Jurkat, Clone E6-1 (cell line): ENCODE data around the gene FAM185A.
"Not testable (repeated sequence)": the region's sequence is repeated elsewhere in the genome, so short reads cannot be mapped to it uniquely, and the experiment has no call there.

Source experiments
- DNase-seq: peaks from one replicate; pipeline ENCODE4 v3.0.0-alpha.2; 2011; ENCODE audit warnings: low read depth, low spot score
- H3K4me3 ChIP-seq: 2 replicates; pipeline ENCODE4 v1.5.1; 2011; ENCODE audit warnings: mild to moderate bottlenecking, low read length, control low read depth, moderate library complexity

FAM185A gene

GRCh38 chr7:102769657-102770192, 20.9 kb downstream of the FAM185A start:
- not testable (repeated sequence) for H3K4me3 ChIP-seq, DNase-seq

GRCh38 chr7:102770467-102770866, 21.7 kb downstream of the FAM185A start:
- DNase-seq, H3K4me3 ChIP-seq: not testable (repeated sequence)

GRCh38 chr7:102776217-102776616, 27.4 kb downstream of the FAM185A start:
- H3K4me3 ChIP-seq, DNase-seq: not testable (repeated sequence)

DNA sequence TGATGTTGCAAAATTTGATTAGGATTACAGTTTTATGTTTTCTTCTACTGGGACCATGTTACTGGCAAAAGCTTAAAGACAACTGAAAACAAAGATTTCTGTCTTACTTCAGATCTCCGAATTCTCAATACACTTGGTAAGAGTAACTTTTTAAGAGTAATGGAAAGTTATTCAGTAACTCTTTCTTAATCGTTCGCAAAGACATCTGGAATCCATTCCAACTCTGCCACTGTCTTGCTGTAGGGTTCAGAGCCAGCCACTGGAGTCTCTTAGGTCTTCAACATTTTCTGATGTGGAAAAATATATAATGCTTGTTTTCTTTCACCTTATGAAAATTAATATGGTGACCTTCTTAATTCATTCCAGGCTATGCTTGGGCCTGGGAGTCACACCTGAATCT, 29.9 kb downstream of the FAM185A start:
- H3K4me3 ChIP-seq, DNase-seq: not testable (repeated sequence)

- DNase-seq, H3K4me3 ChIP-seq: not testable (repeated sequence)
Observed at GRCh38 chr7:102780926-102781325, 32.1 kb downstream of the FAM185A start.

- DNase-seq, H3K4me3 ChIP-seq: not testable (repeated sequence)
Observed at GRCh38 chr7:102788770-102789169, 40.0 kb downstream of the FAM185A start.

GRCh38 chr7:102790364-102791100, 41.7 kb downstream of the FAM185A start:
- not testable (repeated sequence) for H3K4me3 ChIP-seq, DNase-seq

- H3K4me3 ChIP-seq, DNase-seq: not testable (repeated sequence)
Observed at GRCh38 chr7:102791367-102791766, 42.6 kb downstream of the FAM185A start.

GRCh38 chr7:102791831-102792230, 43.0 kb downstream of the FAM185A start:
- not testable (repeated sequence) for DNase-seq, H3K4me3 ChIP-seq

GRCh38 chr7:102794567-102794966, 45.8 kb downstream of the FAM185A start:
- DNase-seq, H3K4me3 ChIP-seq: not testable (repeated sequence)

- H3K4me3 ChIP-seq, DNase-seq: not testable (repeated sequence)
Observed at GRCh38 chr7:102795987-102796595, 47.3 kb downstream of the FAM185A start.

- DNase-seq: no peak
- no peak overlapping the region for H3K4me3 ChIP-seq
Observed at GRCh38 chr7:102806613-102807012, 57.8 kb downstream of the FAM185A start.

GRCh38 chr7:102810916-102811315, 62.1 kb downstream of the FAM185A start:
- H3K4me3 ChIP-seq: no peak overlapping the region
- DNase-seq: no peak

DNA sequence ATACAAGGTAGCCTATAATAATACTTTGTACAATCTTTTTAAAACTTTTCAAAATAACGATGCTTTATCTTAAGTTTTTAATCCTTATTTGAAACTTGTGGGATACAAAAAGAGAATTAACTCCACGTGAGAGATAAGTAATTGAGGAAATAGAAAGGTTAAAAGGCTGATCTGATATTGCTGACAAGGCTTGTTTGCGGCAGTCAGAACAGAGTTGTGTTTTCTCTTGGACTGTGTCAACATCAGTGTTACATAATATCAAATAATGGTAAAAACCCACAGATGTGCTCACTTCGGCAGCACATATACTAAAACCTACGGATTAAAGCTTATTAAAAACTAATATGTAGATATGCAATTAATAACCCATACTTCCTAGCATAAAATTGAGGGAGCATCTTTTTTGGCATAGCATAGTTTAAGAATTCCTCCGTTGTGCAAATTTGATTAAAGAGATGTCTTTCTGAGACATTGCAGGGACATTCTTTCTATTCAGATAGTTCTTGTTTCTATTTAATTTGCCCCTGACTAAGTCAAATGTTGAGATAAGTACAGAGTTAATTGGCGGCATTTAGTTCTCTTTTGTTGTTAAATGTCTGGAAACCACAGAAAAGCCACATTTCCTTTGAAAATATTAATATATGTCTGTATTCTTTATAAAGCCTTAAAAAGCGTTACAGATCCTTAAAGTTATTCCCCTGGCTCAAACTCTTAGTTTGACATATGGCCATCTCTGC, 63.3 kb downstream of the FAM185A start:
- no peak for DNase-seq
- no peak overlapping the region for H3K4me3 ChIP-seq

DNA sequence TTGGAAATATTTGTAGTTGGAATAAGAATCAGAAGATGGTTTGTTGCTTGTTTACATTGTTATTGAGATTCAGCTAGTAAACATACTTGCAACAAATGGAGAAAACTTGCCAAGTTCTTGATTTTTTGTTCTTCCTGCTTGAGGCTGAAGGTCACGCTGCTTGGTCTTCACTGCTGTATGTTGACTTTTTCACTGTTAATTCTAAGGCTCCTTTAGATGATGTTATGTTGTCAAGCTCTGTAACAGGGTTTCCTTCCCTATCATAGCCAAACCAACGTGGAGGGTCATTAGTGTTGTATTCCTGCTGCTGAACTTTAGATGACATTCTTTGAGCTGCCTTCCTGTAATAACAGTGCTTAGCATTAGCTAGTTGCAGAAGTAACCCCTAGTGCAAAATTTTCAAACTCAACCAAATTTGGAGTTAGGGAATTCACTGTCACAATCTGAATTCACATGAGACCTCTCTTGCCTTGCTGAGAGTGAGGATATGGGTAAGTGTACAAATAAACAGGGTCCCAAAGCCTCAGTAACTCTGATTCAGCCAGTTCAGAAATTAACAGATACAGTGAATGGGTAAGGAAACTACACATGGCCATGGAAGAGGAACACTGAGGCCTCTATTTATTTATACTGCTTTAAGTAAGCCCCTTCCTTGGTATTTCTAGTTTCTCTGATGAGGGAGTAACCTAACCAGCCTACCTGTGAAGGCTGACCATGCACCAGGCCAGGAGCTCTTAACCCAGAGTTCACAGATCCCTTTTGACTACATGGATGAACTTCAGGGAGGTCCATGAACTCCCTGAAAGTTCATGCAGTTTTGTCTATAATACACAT, 64.6 kb downstream of the FAM185A start:
- H3K4me3 ChIP-seq: no peak overlapping the region
- no peak for DNase-seq

DNA sequence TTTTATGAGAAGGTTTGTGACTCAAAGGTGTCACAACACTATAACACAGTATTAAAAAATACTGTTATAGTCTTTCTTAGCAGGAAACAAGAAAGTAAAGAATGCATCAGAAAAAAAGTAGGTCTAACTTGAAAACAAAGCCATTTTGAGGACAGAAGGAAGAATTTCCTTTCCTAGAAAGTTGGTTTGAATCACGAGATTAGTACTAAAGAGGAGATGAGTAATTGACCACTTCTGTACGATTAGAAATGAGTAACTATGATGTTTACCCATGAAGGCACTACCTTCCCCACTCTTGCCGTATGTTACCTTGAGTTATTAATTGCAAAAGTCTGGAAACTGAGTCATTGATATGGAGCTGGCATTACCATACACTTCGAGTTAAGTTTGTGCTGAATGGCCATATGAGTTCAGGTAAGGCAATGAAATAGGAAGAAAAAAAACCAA, 65.2 kb downstream of the FAM185A start:
- no peak overlapping the region for H3K4me3 ChIP-seq
- DNase-seq: no peak

- no peak overlapping the region for H3K4me3 ChIP-seq
Observed at GRCh38 chr7:102817616-102818573, 69.1 kb downstream of the FAM185A start.

GRCh38 chr7:102819151-102819550, 70.4 kb downstream of the FAM185A start:
- DNase-seq: no peak
- H3K4me3 ChIP-seq: no peak overlapping the region

More at GRCh38 chr7:102817616-102818573, 69.1 kb downstream of the FAM185A start:
- DNase-seq: no peak
